Retinal pigment epithelial cell (primary cell): ENCODE measurements around the gene DIS3L.
A peak's percentile ranks its signal among the peaks of the same experiment; 100 is the strongest.
"Not testable (repeated sequence)": the region's sequence is repeated elsewhere in the genome, so short reads cannot be mapped to it uniquely, and the experiment has no call there.

Experiments used
- DNase-seq: peaks from one replicate; pipeline ENCODE4 v3.0.0-alpha.2; 2010; ENCODE audit warnings: low read depth
- H3K4me3 ChIP-seq: 2 replicates; pipeline ENCODE4 v1.5.1; 2011; ENCODE audit warnings: mild to moderate bottlenecking, low read length, control low read depth, moderate library complexity
- TF ChIP-seq, protein P1 (sequence below): conservative IDR thresholded peaks from 2 replicates; pipeline ENCODE4 v1.5.1; 2011; ENCODE audit warnings: low read depth, low read length, control low read depth, inconsistent platforms

The DIS3L gene

DNA sequence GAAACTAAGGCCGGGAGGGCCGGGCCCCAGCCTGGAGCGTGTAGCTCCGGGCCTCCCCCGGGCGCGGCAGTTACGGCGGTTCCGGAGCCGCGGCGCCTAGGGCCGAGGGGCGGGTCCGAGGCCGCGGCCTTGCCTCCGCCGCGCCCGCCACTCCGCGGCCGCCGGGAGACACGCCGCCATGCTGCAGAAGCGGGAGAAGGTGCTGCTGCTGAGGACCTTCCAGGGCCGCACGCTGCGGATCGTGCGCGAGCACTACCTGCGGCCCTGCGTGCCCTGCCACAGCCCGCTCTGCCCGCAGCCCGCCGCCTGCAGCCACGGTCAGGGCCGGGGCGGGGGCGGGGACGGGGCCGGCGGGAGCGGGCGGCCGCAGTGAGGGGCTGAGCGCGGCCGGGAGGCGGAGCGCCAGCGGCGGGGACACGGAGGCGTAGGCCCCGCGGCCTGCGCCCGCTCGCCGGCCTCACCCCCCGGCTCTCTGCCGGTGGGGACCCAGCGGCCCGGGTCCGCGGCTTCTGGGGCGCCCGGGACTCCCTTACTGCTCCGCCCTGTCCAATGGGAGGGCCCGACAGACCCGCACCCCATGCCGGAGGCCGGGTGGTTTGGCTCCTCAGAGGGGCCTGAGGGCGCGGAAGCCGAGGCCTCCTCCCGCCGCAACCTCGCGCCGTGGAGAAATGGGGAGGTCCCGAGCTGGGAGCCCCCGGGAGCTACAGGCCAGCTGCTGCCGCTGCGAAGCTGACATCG is at the start of gene DIS3L:
Gene DIS3L (plus strand): TSS at position 150 of the 738 bp plus-strand sequence. CDS start 29 bp downstream, at position 179.
- TF ChIP-seq, protein P1, sequence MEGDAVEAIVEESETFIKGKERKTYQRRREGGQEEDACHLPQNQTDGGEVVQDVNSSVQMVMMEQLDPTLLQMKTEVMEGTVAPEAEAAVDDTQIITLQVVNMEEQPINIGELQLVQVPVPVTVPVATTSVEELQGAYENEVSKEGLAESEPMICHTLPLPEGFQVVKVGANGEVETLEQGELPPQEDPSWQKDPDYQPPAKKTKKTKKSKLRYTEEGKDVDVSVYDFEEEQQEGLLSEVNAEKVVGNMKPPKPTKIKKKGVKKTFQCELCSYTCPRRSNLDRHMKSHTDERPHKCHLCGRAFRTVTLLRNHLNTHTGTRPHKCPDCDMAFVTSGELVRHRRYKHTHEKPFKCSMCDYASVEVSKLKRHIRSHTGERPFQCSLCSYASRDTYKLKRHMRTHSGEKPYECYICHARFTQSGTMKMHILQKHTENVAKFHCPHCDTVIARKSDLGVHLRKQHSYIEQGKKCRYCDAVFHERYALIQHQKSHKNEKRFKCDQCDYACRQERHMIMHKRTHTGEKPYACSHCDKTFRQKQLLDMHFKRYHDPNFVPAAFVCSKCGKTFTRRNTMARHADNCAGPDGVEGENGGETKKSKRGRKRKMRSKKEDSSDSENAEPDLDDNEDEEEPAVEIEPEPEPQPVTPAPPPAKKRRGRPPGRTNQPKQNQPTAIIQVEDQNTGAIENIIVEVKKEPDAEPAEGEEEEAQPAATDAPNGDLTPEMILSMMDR: no peak
- peak within 1 kb of the TSS; percentile 64 for H3K4me3 ChIP-seq
- DNase-seq: no peak

DNA sequence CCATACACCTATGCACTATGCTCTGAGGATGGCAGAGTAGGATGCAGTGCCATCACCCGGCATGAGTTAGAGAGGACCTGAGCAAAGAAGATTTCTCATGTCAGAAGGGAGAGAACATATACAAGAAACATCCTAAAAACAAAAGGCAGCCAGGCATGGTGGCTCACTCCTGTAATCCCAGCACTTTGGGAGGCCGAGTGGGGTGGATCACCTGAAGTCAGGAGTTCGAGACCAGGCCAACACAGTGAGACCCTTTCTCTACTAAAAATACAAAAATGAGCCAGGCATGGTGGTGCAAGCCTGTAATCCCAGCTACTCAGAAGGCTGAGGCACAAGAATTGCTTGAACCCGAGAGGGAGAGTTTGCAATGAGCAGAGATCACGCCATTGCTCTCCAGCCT is 47.5 kb upstream of the DIS3L start:
- not testable (repeated sequence) for DNase-seq, H3K4me3 ChIP-seq

DNA sequence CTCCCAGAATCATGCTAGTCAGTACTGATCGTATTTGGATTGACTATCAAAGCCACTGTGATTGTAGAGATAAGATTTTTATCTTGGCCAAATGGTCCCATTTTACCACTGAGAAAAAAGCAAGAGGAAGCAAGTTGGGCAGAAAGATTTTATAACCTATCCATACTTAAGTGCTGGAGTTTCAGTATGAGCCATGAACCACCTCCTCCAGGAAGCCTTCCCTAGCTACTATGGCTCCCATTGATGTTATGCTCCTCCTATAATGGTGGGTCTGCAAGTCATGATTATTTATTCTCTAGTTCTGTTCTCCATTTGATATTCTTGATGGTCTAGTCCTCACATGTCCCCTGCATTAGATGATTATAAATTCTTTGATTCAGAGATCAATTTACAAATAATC is 46.4 kb upstream of the DIS3L start:
- TF ChIP-seq, protein P1: no peak
- H3K4me3 ChIP-seq: no peak overlapping the region
- no peak for DNase-seq

DNA sequence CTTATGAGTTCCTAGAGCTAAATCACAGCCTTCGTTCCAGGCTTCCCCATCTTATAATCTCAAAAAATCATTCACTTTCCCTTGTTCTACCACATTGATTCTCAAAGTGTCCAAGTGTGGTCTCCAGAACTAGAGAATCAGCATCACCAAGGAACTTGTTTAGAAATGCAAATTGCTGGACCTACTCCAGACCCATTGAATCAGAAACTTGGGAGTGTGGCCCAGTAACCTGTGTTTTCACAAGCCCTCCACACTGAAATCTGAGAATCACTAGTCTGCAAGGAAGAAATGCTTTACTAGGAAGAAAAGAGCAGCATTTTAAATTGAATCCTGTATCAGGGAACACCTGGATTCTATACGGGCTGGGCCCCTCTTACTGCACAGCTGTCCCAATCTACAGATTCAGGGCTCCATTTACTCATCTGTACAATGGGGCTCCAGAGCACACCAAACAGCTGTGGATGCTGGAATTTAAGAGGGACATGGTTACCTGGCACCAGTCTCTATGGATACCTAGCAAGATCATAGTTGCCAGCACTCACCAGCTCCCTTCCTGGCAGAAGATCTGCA is 43.7 kb upstream of the DIS3L start:
- TF ChIP-seq, protein P1: no peak
- DNase-seq: no peak
- no peak overlapping the region for H3K4me3 ChIP-seq

DNA sequence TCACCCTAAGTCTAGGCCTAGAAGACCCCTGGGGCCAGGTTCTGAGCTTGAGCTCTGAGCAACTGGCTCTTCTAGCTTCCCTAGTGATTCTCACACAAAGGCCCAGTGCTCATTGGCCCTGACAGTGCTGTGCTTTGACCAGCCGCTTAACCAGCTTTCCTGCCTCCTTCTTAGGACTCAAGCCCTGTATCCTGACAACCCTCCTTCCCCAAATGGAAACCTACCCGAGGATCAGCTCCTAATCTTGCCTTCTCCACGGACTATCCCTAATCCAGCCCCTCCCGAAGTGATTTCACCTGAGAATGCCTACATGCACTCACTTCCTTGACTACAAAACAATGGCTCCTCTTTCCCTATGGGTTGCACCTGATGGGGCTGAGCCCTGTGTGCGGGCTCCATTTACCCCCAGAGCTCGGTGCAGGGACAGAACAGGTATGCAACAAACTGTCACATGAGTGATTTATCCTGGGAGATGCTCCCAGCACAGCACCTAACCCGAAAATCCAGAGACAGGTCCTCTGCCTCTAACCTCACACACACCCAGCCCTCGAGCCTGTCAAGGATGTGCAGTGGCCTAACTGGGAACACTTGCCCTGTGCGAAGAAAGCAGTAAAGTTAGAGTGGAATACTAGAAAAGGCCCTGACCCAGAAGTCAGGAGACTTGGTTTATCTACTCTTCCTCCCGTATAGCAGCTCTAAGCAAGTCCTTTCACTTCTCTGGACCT is 42.1 kb upstream of the DIS3L start:
- no peak for DNase-seq
- TF ChIP-seq, protein P1: no peak
- H3K4me3 ChIP-seq: no peak overlapping the region

DNA sequence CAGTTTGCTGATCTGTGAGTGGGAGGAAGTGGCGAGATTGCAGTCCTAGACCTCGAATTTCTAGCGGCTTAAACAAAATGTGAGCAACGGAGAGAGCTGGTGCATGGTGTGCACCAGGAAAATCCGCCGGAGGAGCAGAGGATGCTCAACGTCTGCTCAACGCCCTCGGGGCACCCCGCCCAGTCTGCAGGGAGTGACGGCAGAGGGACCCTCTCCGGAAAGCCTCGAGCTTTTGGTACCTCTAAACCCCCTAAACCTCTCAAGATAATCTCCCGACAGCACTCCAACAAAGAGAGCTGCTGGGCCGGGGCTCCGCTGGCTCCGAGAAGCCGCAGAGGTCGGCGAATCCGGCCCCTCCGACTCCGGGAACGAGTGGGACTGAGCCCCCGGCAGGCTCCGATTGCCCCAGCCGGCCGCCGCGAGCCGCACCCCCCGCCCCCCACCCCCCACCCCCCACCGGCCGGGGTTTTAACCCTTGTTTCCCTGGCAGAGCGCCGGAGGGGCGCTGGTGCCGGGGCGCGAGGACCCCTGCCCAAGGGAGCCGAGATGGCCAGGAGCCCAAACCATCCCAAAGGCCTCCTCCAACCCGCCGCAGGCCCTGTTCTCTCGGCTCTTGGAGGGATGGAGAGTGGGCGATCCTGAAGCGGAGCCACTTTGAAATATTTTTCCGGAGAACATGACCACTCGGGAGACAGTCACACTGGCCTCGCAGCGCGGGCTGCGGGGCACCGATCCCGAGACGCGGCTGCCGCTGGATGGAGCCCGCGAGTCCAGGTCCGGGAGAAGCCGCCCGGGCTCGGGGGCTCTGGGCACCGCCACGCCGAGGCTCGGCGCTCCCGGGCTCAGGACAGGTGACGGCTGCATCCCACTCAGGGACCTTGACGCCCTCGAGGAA is 41.3 kb upstream of the DIS3L start:
- TF ChIP-seq, protein P1: peak; percentile 71
- peak overlapping the region; percentile 46 for H3K4me3 ChIP-seq
- no peak for DNase-seq
